PC-3 (cell line): ENCODE measurements around the gene ZNF773. TPM values are rescaled to one million over a fixed set of nuclear protein-coding genes. Genes with fewer than 3 reads are reported as not detected.
"Not testable (repeated sequence)": the region's sequence is repeated elsewhere in the genome, so short reads cannot be mapped to it uniquely, and the experiment has no call there.

Source experiments
- ATAC-seq: fragments of 200-7000 bp; cut with Tn5 transposase; 2 replicates; pipeline ENCODE4 v1.9.1; 2020; ENCODE audit warnings: mild to moderate bottlenecking, moderate library complexity
- BruUV-seq: library from RNA; stranded (reverse); fragments of 400-500 nt; replicated peaks from 2 replicates; lab custom pipeline; 2021; lab: Mats Ljungman, UMichigan
- CTCF ChIA-PET: fragments of 300-600 bp; sonication (Branson Sonifier 250); formaldehyde crosslinking; loops from one replicate; lab custom pipeline; 2022; ENCODE audit warnings: antibody characterized with exemption; lab: Charles Lee
- POLR2A ChIA-PET: fragments of 300-600 bp; sonication (Branson Sonifier 250); formaldehyde crosslinking; loops from one replicate; lab custom pipeline; 2022; ENCODE audit warnings: antibody characterized with exemption; ENCODE audit not compliant: unreplicated experiment; lab: Charles Lee
- DNase-seq: peaks from one replicate; pipeline ENCODE4 v3.0.0-alpha.2; 2015
- H2AFZ ChIP-seq: fragments of 300-600 bp; sonication (generic); 2 replicates; pipeline ENCODE4 v1.6.0; 2016; ENCODE audit warnings: antibody characterized with exemption, low read length
- H3F3A ChIP-seq: fragments of 300-600 bp; sonication (generic); one replicate; pipeline ENCODE4 v1.6.0; 2017; ENCODE audit warnings: antibody characterized with exemption, low read length, control low read depth, mild to moderate bottlenecking; ENCODE audit not compliant: unreplicated experiment
- H3K27ac ChIP-seq: fragments of 300-600 bp; sonication (generic); 2 replicates; pipeline ENCODE4 v1.5.1; 2016; ENCODE audit warnings: mild to moderate bottlenecking, low read length
- H3K27me3 ChIP-seq: fragments of 300-600 bp; sonication (generic); 2 replicates; pipeline ENCODE4 v1.6.1; 2016; ENCODE audit warnings: low read length, mixed read lengths
- H3K36me3 ChIP-seq: fragments of 300-600 bp; sonication (generic); 2 replicates; pipeline ENCODE4 v1.6.1; 2016; ENCODE audit warnings: low read depth, mixed run types, low read length, mixed read lengths
- H3K4me1 ChIP-seq: fragments of 300-600 bp; sonication (generic); 2 replicates; pipeline ENCODE4 v1.5.1; 2016; ENCODE audit warnings: low read length; ENCODE audit not compliant: insufficient read depth
- H3K4me2 ChIP-seq: fragments of 300-600 bp; sonication (generic); 2 replicates; pipeline ENCODE4 v1.6.0; 2016; ENCODE audit warnings: low read length
- H3K4me3 ChIP-seq: fragments of 300-600 bp; sonication (generic); 2 replicates; pipeline ENCODE4 v1.5.1; 2016; ENCODE audit warnings: mild to moderate bottlenecking, low read length, mixed read lengths
- H3K79me2 ChIP-seq: fragments of 300-600 bp; sonication (generic); 2 replicates; pipeline ENCODE4 v1.6.1; 2017; ENCODE audit warnings: low read length, mixed read lengths
- H3K9ac ChIP-seq: fragments of 300-600 bp; sonication (generic); 2 replicates; pipeline ENCODE4 v1.6.0; 2016; ENCODE audit warnings: mild to moderate bottlenecking, low read length
- H3K9me2 ChIP-seq: fragments of 300-600 bp; sonication (generic); replicated peaks from 2 replicates; pipeline ENCODE4 v1.6.1; 2016; ENCODE audit warnings: mixed run types, low read length, mixed read lengths
- H3K9me3 ChIP-seq: fragments of 300-600 bp; sonication (generic); 2 replicates; pipeline ENCODE4 v1.6.1; 2016; ENCODE audit warnings: low read length, mixed read lengths
- H4K20me1 ChIP-seq: fragments of 300-600 bp; sonication (generic); 2 replicates; pipeline ENCODE4 v1.6.1; 2016; ENCODE audit warnings: low read length, mixed read lengths
- CTCF ChIP-seq: fragments of 300-600 bp; sonication (generic); conservative IDR thresholded peaks from 2 replicates; pipeline ENCODE4 v1.5.1; 2017; ENCODE audit warnings: antibody characterized with exemption, low read depth, mild to moderate bottlenecking, low read length
- EZH2 ChIP-seq: fragments of 300-600 bp; sonication (generic); IDR thresholded peaks from one replicate; pipeline ENCODE4 v1.6.1; 2017; ENCODE audit warnings: antibody characterized with exemption, mild to moderate bottlenecking, low read length; ENCODE audit not compliant: unreplicated experiment
- EZH2phosphoT487 ChIP-seq: fragments of 300-600 bp; sonication (generic); IDR thresholded peaks from 2 replicates; pipeline ENCODE4 v1.6.1; 2018; ENCODE audit warnings: mild to moderate bottlenecking, antibody characterized with exemption, low read length, borderline replicate concordance
- intact Hi-C: fragments of 100-400 bp; cut with micrococcal nuclease; formaldehyde crosslinking; loops from 2 replicates; pipeline ENCODE4 v1.9.0; 2023
- total RNA-seq: library from RNA; depleted of rRNA; stranded (reverse); fragments of >200 nt; gene quantifications from 2 replicates; pipeline ENCODE4 v1.2.3, GENCODE V29; 2014

Gene ZNF773
- total RNA-seq, 1 experiment from 2014 or later = 9.0 TPM

- H3K9me2 ChIP-seq, H3K27ac ChIP-seq, H3K79me2 ChIP-seq, H2AFZ ChIP-seq, DNase-seq, H3K27me3 ChIP-seq, H3K4me1 ChIP-seq, H3K9me3 ChIP-seq, H3F3A ChIP-seq, H4K20me1 ChIP-seq, CTCF ChIA-PET, POLR2A ChIA-PET: not testable (repeated sequence)
- BruUV-seq = TSS peak; percentile 42
- H3K4me3 ChIP-seq = peak overlapping the region; percentile 92
- peak overlapping the region; percentile 75 for H3K4me2 ChIP-seq
- peak overlapping the region; percentile 85; the same call in 1 of the 2 replicates for H3K9ac ChIP-seq
- peaks cover 28% of the 10 kb centered on the region for H3K36me3 ChIP-seq
- peak; percentile 39 for ATAC-seq
- intact Hi-C loops = loop anchor here (5.0 kb wide), 1 partner anchor 51 kb away; the partner anchor contains the start of gene ZNF749
Measured at GRCh38 chr19:57488299-57488644, 11.5 kb upstream of the ZNF773 start.

- CTCF ChIA-PET, H3K9me3 ChIP-seq, ATAC-seq, H3K4me3 ChIP-seq, H3K9me2 ChIP-seq, POLR2A ChIA-PET, H3K27me3 ChIP-seq, H3F3A ChIP-seq, H2AFZ ChIP-seq, H4K20me1 ChIP-seq, H3K4me2 ChIP-seq, H3K4me1 ChIP-seq, DNase-seq, BruUV-seq, H3K9ac ChIP-seq, H3K27ac ChIP-seq: not testable (repeated sequence)
- intact Hi-C loops = loop anchor here (1.0 kb wide), 1 partner anchor 12 kb away; the partner anchor contains the start of gene ZNF419
- H3K79me2 ChIP-seq = peaks cover 28% of the 10 kb centered on the region
- H3K36me3 ChIP-seq = peaks cover 41% of the 10 kb centered on the region
Measured at GRCh38 chr19:57499332-57499679, 432 bp upstream of the ZNF773 start.

- H4K20me1 ChIP-seq, H3K9me3 ChIP-seq, POLR2A ChIA-PET, H3F3A ChIP-seq, H3K4me1 ChIP-seq, intact Hi-C loops, H3K27me3 ChIP-seq, H3K27ac ChIP-seq, H2AFZ ChIP-seq, CTCF ChIA-PET, H3K9me2 ChIP-seq: not testable (repeated sequence)
- peaks cover 28% of the 10 kb centered on the region for H3K79me2 ChIP-seq
- DNase-seq (peak; percentile 44), ATAC-seq (peak; percentile 10)
- BruUV-seq = TSS peak; percentile 48
- H3K4me3 ChIP-seq = peak overlapping the region; percentile 74
- peak overlapping the region; percentile 82 for H3K4me2 ChIP-seq
- H3K9ac ChIP-seq = peak overlapping the region; percentile 78; the same call in 1 of the 2 replicates
- peaks cover 42% of the 10 kb centered on the region for H3K36me3 ChIP-seq
Measured at GRCh38 chr19:57500400-57500799, 662 bp downstream of the ZNF773 start.

GRCh38 chr19:57506163-57506562 lies 6.4 kb downstream of the ZNF773 start:
- H3K79me2 ChIP-seq = peaks cover 20% of the 10 kb centered on the region
- no TSS peak for BruUV-seq
- H3K9me2 ChIP-seq = no peaks in the 10 kb centered on the region
- no peaks in the 10 kb centered on the region for H4K20me1 ChIP-seq
- no peaks in the 10 kb centered on the region for H3K27me3 ChIP-seq
- intact Hi-C loops = no loop called here
- H3K9me3 ChIP-seq = peaks cover 25% of the 10 kb centered on the region
- no peak overlapping the region for H3K9ac ChIP-seq
- H3K4me2 ChIP-seq = no peak overlapping the region
- no peaks in the 10 kb centered on the region for H3F3A ChIP-seq
- H3K36me3 ChIP-seq = peaks cover 83% of the 10 kb centered on the region
- no peak for ATAC-seq
- H3K27ac ChIP-seq = no peak overlapping the region
- H3K4me3 ChIP-seq = no peak overlapping the region
- TF ChIP-seq CTCF (no peak), EZH2phosphoT487 (no peak), EZH2 (no peak)
- no peak for DNase-seq
- no peak overlapping the region for H2AFZ ChIP-seq
- ChIA-PET CTCF (no interaction called here), POLR2A (no interaction called here)
- no peaks in the 10 kb centered on the region for H3K4me1 ChIP-seq
